Esophagus (tissue), 2 donors: ENCODE results near the gene EDAR. TPM values are rescaled to one million over a fixed set of nuclear protein-coding genes. Genes with fewer than 3 reads are reported as not detected.

Experiments used
- H3K27ac ChIP-seq, 2 donors: one replicate each; pipeline ENCODE4 v1.5.1; 2013; ENCODE audit warnings: low read depth in 2 of 2, mild to moderate bottlenecking in 2 of 2, inconsistent platforms in 1 of 2, low read length in 1 of 2, moderate library complexity in 1 of 2
- H3K27me3 ChIP-seq, 2 donors: one replicate each; pipeline ENCODE4 v1.6.1; 2013; ENCODE audit warnings: low read length in 2 of 2, control low read depth in 1 of 2, mild to moderate bottlenecking in 1 of 2; ENCODE audit not compliant: insufficient read depth in 2 of 2, control insufficient read depth in 1 of 2
- H3K36me3 ChIP-seq, 2 donors: one replicate each; pipeline ENCODE4 v1.6.1; 2013; ENCODE audit warnings: low read length in 1 of 2; ENCODE audit not compliant: control insufficient read depth in 2 of 2, insufficient read depth in 2 of 2
- H3K4me1 ChIP-seq, 2 donors: one replicate each; pipeline ENCODE4 v1.6.1; 2013; ENCODE audit warnings: low read length in 1 of 2; ENCODE audit not compliant: control insufficient read depth in 2 of 2, insufficient read depth in 2 of 2
- H3K4me3 ChIP-seq, 2 donors: one replicate each; pipeline ENCODE4 v1.5.1; 2013; ENCODE audit warnings: low read length in 2 of 2, mild to moderate bottlenecking in 2 of 2, low read depth in 1 of 2, moderate library complexity in 1 of 2
- H3K9me3 ChIP-seq, 2 donors: one replicate each; pipeline ENCODE4 v1.6.1; 2013; ENCODE audit warnings: mild to moderate bottlenecking in 2 of 2, low read depth in 1 of 2, low read length in 1 of 2, moderate library complexity in 1 of 2; ENCODE audit not compliant: control insufficient read depth in 2 of 2, insufficient read depth in 1 of 2
- WGBS, 2 donors: extraction: QIAGEN DNeasy Blood & Tissue Kit; methylation state at CpG; one replicate each; pipeline ENCODE4 v1.1.7; 2013; 5-methylcytosine and 5-hydroxymethylcytosine counted together
- polyA plus RNA-seq, 2 donors: library from polyadenylated mRNA; stranded (reverse); fragments of 200-250 nt; gene quantifications; one replicate each; pipeline ENCODE4 v1.2.3, GENCODE V29; 2013
- donor health status: healthy with polysubstance abuse.
- donor health status: Bipolar disorder and iron deficiency.

Gene EDAR
- polyA plus RNA-seq, 2 donors, result 1.3 to 2.3 TPM

DNA sequence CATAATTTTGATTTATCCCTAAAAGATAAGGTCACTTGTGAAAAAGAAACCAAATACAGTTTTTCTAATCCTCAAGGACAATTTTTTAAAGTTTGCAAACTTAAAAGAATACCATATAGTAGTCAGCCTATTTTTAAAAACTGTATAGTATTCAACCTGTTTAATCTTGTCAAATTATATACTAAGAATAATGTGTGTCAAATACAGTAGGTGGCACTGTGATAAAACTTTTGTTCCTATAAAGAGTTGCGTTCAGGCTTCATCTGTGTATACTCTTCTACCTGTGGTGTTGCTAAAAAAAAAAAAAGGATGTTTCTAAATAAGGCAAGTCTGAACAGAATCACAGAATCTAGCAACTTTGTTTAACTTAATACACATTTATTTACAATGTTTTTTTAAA lies 133.8 kb downstream of the EDAR start:
- Histone ChIP-seq H3K9me3 (no peaks in the 10 kb centered on the region), H3K4me1 (no peaks in the 10 kb centered on the region), H3K36me3 (peaks cover 0 to 3% of the 10 kb centered on the region in 2 donors), H3K4me3 (no peak overlapping the region), H3K27ac (no peak overlapping the region), H3K27me3 (no peaks in the 10 kb centered on the region)
- WGBS, 2 donors, result 27 to 31% methylated on average over 1 of the region's 1 CpG

DNA sequence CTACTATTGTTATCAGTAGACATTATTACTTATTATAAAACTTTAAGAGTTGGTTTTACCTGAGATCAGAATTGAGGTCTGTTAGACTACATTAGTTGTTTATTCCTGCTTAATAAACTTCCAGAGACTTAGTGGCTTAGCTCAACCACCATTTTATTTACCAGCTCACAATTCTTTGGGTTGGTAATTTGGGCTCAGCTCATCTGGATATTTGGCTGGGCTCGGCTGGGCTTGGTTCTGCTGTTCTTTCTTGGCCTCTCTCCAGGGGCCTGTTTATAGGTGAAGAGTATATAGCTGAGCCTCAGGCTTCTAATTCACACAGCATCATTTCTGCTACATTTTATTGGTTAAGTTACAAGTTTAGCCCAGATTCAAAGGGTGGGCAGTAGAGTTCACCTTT lies 134.5 kb downstream of the EDAR start:
- Histone ChIP-seq H3K27ac (no peak overlapping the region), H3K4me1 (no peaks in the 10 kb centered on the region), H3K4me3 (no peak overlapping the region), H3K36me3 (peaks cover 0 to 3% of the 10 kb centered on the region in 2 donors), H3K9me3 (no peaks in the 10 kb centered on the region), H3K27me3 (no peaks in the 10 kb centered on the region)
- 45% methylated on average over 1 of the region's 1 CpG for WGBS, 2 donors

DNA sequence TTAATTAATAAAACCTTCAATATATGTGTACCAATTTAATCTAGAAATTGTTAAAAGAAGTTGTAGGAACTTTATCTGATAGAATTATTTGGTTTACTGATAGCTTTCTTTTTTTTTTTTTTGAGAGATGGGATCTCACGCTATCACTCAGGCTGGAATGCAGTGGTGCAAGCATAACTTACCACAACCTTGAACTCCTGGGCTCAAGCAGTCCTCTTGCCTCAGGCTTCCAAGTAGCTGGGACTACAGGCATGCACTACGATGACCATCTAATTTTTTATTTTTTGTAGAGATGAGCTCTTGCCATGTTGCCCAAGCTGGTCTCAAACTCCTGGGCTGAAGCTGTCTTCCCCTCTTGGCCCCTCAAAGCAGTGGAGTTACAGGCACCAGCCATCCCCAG lies 135.6 kb downstream of the EDAR start:
- no peaks in the 10 kb centered on the region for H3K27me3 ChIP-seq
- H3K4me3 ChIP-seq, result no peak overlapping the region
- WGBS, 2 donors, result 79 to 85% methylated on average over 2 of the region's 2 CpGs
- H3K27ac ChIP-seq, result no peak overlapping the region
- peaks cover 0 to 3% of the 10 kb centered on the region in 2 donors for H3K36me3 ChIP-seq
- peaks cover 0 to 3% of the 10 kb centered on the region in 2 donors for H3K4me1 ChIP-seq
- H3K9me3 ChIP-seq, result no peaks in the 10 kb centered on the region

DNA sequence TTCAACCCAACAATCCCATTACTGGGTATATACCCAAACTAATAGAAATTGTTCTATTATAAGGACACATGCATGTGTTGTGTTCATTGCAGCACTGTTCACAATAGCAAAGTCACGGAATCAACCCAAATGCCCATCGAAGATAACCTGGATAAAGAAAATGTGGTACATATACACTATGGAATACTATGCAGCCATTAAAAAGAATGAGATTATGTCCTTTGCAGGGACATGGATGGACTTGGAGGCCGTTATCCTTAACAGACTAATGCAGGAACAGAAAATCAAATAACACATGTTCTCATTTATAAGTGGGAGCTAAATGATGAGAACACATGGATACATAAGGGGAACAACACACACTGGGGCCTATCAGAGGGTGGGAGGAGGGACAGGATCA lies 136.6 kb downstream of the EDAR start:
- 96 to 98% methylated on average over 3 of the region's 3 CpGs for WGBS, 2 donors
- H3K4me3 ChIP-seq, result no peak overlapping the region

DNA sequence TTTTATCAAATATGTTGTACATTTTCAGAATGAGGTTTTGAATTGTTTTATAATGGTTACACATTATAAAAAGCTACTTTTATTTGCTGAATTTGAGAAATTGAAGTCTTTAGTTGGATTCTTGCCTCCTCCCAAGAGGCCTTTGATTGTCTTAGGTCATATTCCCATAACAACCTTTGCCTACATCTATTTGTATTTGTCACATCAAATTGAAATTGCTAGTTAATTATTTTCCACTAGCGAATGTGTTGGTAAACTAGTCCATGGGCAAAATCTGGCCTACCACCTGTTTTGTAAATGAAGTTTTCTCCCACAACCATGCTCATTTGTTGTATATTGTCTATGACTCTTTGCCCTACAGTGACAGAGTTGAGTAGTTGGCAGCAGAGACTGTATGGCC lies 142.0 kb downstream of the EDAR start:
- H3K4me3 ChIP-seq, result no peak overlapping the region
- H3K36me3 ChIP-seq, result peaks cover 0 to 3% of the 10 kb centered on the region in 2 donors
- no peaks in the 10 kb centered on the region for H3K27me3 ChIP-seq
- H3K9me3 ChIP-seq, result no peaks in the 10 kb centered on the region
- 82 to 89% methylated on average over 1 of the region's 1 CpG for WGBS, 2 donors
- no peak overlapping the region for H3K27ac ChIP-seq
- H3K4me1 ChIP-seq, result peaks cover 0 to 3% of the 10 kb centered on the region in 2 donors

More for the DNA sequence above, 136.6 kb downstream of the EDAR start:
- no peak overlapping the region for H3K27ac ChIP-seq
- peaks cover 0 to 3% of the 10 kb centered on the region in 2 donors for H3K36me3 ChIP-seq
- H3K9me3 ChIP-seq, result no peaks in the 10 kb centered on the region
- H3K4me1 ChIP-seq, result peaks cover 0 to 3% of the 10 kb centered on the region in 2 donors
- H3K27me3 ChIP-seq, result no peaks in the 10 kb centered on the region

DNA sequence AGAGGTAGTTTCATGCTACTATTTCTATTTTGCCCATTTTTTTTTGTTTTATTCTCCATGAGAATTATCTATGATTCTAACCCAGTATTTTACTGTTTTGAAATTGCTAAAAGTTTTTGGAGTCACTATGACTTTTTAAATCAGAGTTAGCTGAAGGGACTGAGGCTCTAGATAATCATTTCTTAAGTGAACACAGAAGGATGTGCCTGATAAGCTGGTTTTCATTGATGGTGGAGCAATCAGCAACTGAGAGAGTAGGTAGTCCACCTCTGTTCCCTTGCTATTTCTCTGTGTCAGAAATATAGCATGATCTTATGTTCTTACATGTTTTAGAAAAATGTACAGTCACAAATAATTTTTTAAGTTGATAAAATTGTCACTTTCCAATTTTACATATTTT lies 143.1 kb downstream of the EDAR start:
- Histone ChIP-seq H3K27me3 (no peaks in the 10 kb centered on the region), H3K4me3 (no peak overlapping the region), H3K27ac (no peak overlapping the region), H3K9me3 (no peaks in the 10 kb centered on the region), H3K36me3 (peaks cover 0 to 2% of the 10 kb centered on the region in 2 donors), H3K4me1 (peaks cover 0 to 3% of the 10 kb centered on the region in 2 donors)

Other genes starting within 250 kb of the EDAR start
- gene CCDC138, start 202.4 kb downstream of the EDAR start, polyA plus RNA-seq, result 1 to 10 TPM; 2.5 to 2.8 TPM
- gene SH3RF3, start 140.0 kb upstream of the EDAR start, polyA plus RNA-seq, result 1 to 10 TPM; 1.1 to 1.3 TPM